Ascending aorta (tissue), 2 donors: ENCODE results near the gene PAK4. TPM values are rescaled to one million over a fixed set of nuclear protein-coding genes. Genes with fewer than 3 reads are reported as not detected.
"Not testable (repeated sequence)": the region's sequence is repeated elsewhere in the genome, so short reads cannot be mapped to it uniquely, and the experiment has no call there.

Experiments used
- DNase-seq, 2 donors: peaks; one replicate each; pipeline ENCODE4 v3.0.0-alpha.2; 2019; ENCODE audit warnings: low spot score in 2 of 2
- H3K27ac ChIP-seq, 2 donors: fragments of 200-600 bp; sonication (generic); one replicate each; pipeline ENCODE4 v1.5.1; 2016 to 2017; ENCODE audit warnings: mild to moderate bottlenecking in 1 of 2
- H3K27me3 ChIP-seq: fragments of 200-600 bp; sonication (generic); one replicate; pipeline ENCODE4 v1.5.1; 2017
- H3K36me3 ChIP-seq, 2 donors: fragments of 200-600 bp; sonication (generic); one replicate each; pipeline ENCODE4 v1.5.1; 2016
- H3K4me1 ChIP-seq, 2 donors: fragments of 200-600 bp; sonication (generic); one replicate each; pipeline ENCODE4 v1.5.1; 2016 to 2017; ENCODE audit warnings: mild to moderate bottlenecking in 1 of 2
- H3K4me3 ChIP-seq, 2 donors: fragments of 200-600 bp; sonication (generic); one replicate each; pipeline ENCODE4 v1.5.1; 2016 to 2017; ENCODE audit warnings: mild to moderate bottlenecking in 1 of 2
- H3K9me3 ChIP-seq, 2 donors: fragments of 200-600 bp; sonication (generic); one replicate each; pipeline ENCODE4 v1.5.1; 2016
- CTCF ChIP-seq, 3 experiments: fragments of 200-600 bp in 2 of 3; fragments of 450-650 bp in 1 of 3; sonication (generic) in 2 of 3; IDR thresholded peaks; one replicate each; pipeline ENCODE4 v1.5.1; 2016 to 2019; ENCODE audit warnings: antibody characterized with exemption in 3 of 3, mild to moderate bottlenecking in 1 of 3, moderate library complexity in 1 of 3
- intact Hi-C: fragments of 100-400 bp; cut with DNase I; formaldehyde crosslinking; loops from one replicate; pipeline ENCODE4 v1.15.1; 2023
- total RNA-seq: library from RNA; depleted of rRNA; stranded (reverse); fragments of >200 nt; gene quantifications from one replicate; pipeline ENCODE4 v1.1.0, GENCODE V29; 2016

Gene PAK4
- total RNA-seq, 1 donor from 2014 or later = 27.4 TPM

- no peak overlapping the region for H3K27ac ChIP-seq
- DNase-seq = no peak
- no peaks in the 10 kb centered on the region for H3K36me3 ChIP-seq
- no peak overlapping the region for H3K4me3 ChIP-seq
- H3K9me3 ChIP-seq = no peaks in the 10 kb centered on the region
- TF ChIP-seq CTCF (IDR thresholded peaks at IDR 0.05) = no peak
- H3K27me3 ChIP-seq = no peaks in the 10 kb centered on the region
- no peaks in the 10 kb centered on the region for H3K4me1 ChIP-seq
- intact Hi-C loops = no loop called here
These were observed 13.2 kb upstream of the PAK4 start for GRCh38 chr19:39112338-39112890.

- Histone ChIP-seq H3K9me3 (no peaks in the 10 kb centered on the region), H3K4me3 (no peak overlapping the region), H3K27me3 (no peaks in the 10 kb centered on the region), H3K4me1 (no peaks in the 10 kb centered on the region), H3K36me3 (no peaks in the 10 kb centered on the region), H3K27ac (no peak overlapping the region)
- no peak for TF ChIP-seq CTCF (IDR thresholded peaks at IDR 0.05)
- intact Hi-C loops = no loop called here
- no peak for DNase-seq
These were observed 12.4 kb upstream of the PAK4 start for GRCh38 chr19:39113199-39113598.

- Histone ChIP-seq H3K9me3 (no peaks in the 10 kb centered on the region), H3K4me3 (no peak overlapping the region), H3K4me1 (no peaks in the 10 kb centered on the region), H3K27me3 (no peaks in the 10 kb centered on the region), H3K36me3 (no peaks in the 10 kb centered on the region), H3K27ac (no peak overlapping the region)
- no peak for TF ChIP-seq CTCF (IDR thresholded peaks at IDR 0.05)
- DNase-seq = no peak
- intact Hi-C loops = no loop called here
These were observed 10.3 kb upstream of the PAK4 start for GRCh38 chr19:39115105-39115847.

- H3K27me3 ChIP-seq, H3K4me1 ChIP-seq, H3K4me3 ChIP-seq, H3K9me3 ChIP-seq, intact Hi-C loops, DNase-seq, H3K27ac ChIP-seq, H3K36me3 ChIP-seq: not testable (repeated sequence)
These were observed 8.6 kb upstream of the PAK4 start for GRCh38 chr19:39117023-39117422.

GRCh38 chr19:39119830-39120229 is 5.8 kb upstream of the PAK4 start:
- H3K4me1 ChIP-seq = peaks cover 0 to 3% of the 10 kb centered on the region in 2 donors
- intact Hi-C loops = loop anchor here (10.0 kb wide), 2 partner anchors 325 to 715 kb away; partner anchors contain the start of genes DYRK1B and SUPT5H
- no peak overlapping the region for H3K4me3 ChIP-seq
- H3K27me3 ChIP-seq = no peaks in the 10 kb centered on the region
- no peak for DNase-seq
- TF ChIP-seq CTCF (IDR thresholded peaks at IDR 0.05) = no peak
- H3K9me3 ChIP-seq = no peaks in the 10 kb centered on the region
- no peaks in the 10 kb centered on the region for H3K36me3 ChIP-seq
- no peak overlapping the region for H3K27ac ChIP-seq

GRCh38 chr19:39122934-39123731 is 2.5 kb upstream of the PAK4 start:
- H3K9me3 ChIP-seq = no peaks in the 10 kb centered on the region
- H3K4me3 ChIP-seq = no peak overlapping the region
- no peaks in the 10 kb centered on the region for H3K36me3 ChIP-seq
- H3K4me1 ChIP-seq = peaks cover 7 to 16% of the 10 kb centered on the region in 2 donors
- intact Hi-C loops = loop anchor here (1.0 to 10.0 kb wide), 4 partner anchors 64 to 712 kb away; partner anchors contain the start of genes DYRK1B and SUPT5H
- no peak overlapping the region for H3K27ac ChIP-seq
- TF ChIP-seq CTCF (IDR thresholded peaks at IDR 0.05) = no peak
- H3K27me3 ChIP-seq = no peaks in the 10 kb centered on the region
- DNase-seq = no peak
